Spinal cord (tissue), 10 donors: ENCODE results near the gene FTO. TPM values are rescaled to one million over a fixed set of nuclear protein-coding genes. Genes with fewer than 3 reads are reported as not detected.

ENCODE experiments used
- DNase-seq, 6 donors: peaks; one replicate each; pipeline versions ENCODE4 v3.0.0 to v3.0.0-alpha.2; 2013 to 2015; ENCODE audit warnings: low spot score in 6 of 6, low read depth in 4 of 6
- H3K27ac ChIP-seq: one replicate; pipeline ENCODE4 v1.5.1; 2013; ENCODE audit warnings: low read depth, low read length, control low read depth
- H3K27me3 ChIP-seq: one replicate; pipeline ENCODE4 v1.6.1; 2013; ENCODE audit warnings: low read length; ENCODE audit not compliant: control insufficient read depth, insufficient read depth
- H3K36me3 ChIP-seq: one replicate; pipeline ENCODE4 v1.6.1; 2013; ENCODE audit warnings: low read length; ENCODE audit not compliant: control insufficient read depth, insufficient read depth
- H3K4me1 ChIP-seq: one replicate; pipeline ENCODE4 v1.6.1; 2013; ENCODE audit warnings: low read length; ENCODE audit not compliant: control insufficient read depth, insufficient read depth
- H3K4me3 ChIP-seq: one replicate; pipeline ENCODE4 v1.5.1; 2013; ENCODE audit warnings: low read depth, low read length, control low read depth
- H3K9me3 ChIP-seq: one replicate; pipeline ENCODE4 v1.6.1; 2013; ENCODE audit warnings: low read length; ENCODE audit not compliant: control insufficient read depth, insufficient read depth
- WGBS: methylation state at CpG from one replicate; pipeline ENCODE4 v1.1.5; 2013; ENCODE audit warnings: missing lambda C conversion rate; ENCODE audit not compliant: insufficient coverage; 5-methylcytosine and 5-hydroxymethylcytosine counted together
- polyA plus RNA-seq, 2 donors: library from polyadenylated mRNA; unstranded; fragments of 120-200 nt; gene quantifications; one replicate each; pipeline ENCODE4 v1.2.1, GENCODE V29; 2013; ENCODE audit not compliant: insufficient read length in 2 of 2
- total RNA-seq, 2 donors: library from RNA; depleted of rRNA in 1 of 2; stranded (reverse); fragments of 120-200 nt in 1 of 2; fragments of >200 nt in 1 of 2; gene quantifications; one replicate each; pipeline versions ENCODE4 v1.2.3 to v1.2.4, GENCODE V29; 2013 to 2014
- donor health status: healthy.

Gene FTO
- total and polyA plus RNA-seq, 4 donors, result 129 to 183 (median 140) TPM

GRCh38 chr16:54128629-54129234 lies 424.8 kb downstream of the FTO start:
- H3K27ac ChIP-seq, result no peak overlapping the region
- no CpG with 5 or more reads among the region's 5 CpGs for WGBS
- no peak for DNase-seq
- no peaks in the 10 kb centered on the region for H3K4me1 ChIP-seq
- H3K36me3 ChIP-seq, result no peaks in the 10 kb centered on the region
- H3K4me3 ChIP-seq, result no peak overlapping the region
- H3K27me3 ChIP-seq, result no peaks in the 10 kb centered on the region
- no peaks in the 10 kb centered on the region for H3K9me3 ChIP-seq

- Histone ChIP-seq H3K36me3 (no peaks in the 10 kb centered on the region), H3K9me3 (no peaks in the 10 kb centered on the region), H3K4me1 (no peaks in the 10 kb centered on the region), H3K4me3 (no peak overlapping the region), H3K27me3 (no peaks in the 10 kb centered on the region), H3K27ac (no peak overlapping the region)
- no peak for DNase-seq
These were observed 425.9 kb downstream of the FTO start for GRCh38 chr16:54129810-54130209.

DNA sequence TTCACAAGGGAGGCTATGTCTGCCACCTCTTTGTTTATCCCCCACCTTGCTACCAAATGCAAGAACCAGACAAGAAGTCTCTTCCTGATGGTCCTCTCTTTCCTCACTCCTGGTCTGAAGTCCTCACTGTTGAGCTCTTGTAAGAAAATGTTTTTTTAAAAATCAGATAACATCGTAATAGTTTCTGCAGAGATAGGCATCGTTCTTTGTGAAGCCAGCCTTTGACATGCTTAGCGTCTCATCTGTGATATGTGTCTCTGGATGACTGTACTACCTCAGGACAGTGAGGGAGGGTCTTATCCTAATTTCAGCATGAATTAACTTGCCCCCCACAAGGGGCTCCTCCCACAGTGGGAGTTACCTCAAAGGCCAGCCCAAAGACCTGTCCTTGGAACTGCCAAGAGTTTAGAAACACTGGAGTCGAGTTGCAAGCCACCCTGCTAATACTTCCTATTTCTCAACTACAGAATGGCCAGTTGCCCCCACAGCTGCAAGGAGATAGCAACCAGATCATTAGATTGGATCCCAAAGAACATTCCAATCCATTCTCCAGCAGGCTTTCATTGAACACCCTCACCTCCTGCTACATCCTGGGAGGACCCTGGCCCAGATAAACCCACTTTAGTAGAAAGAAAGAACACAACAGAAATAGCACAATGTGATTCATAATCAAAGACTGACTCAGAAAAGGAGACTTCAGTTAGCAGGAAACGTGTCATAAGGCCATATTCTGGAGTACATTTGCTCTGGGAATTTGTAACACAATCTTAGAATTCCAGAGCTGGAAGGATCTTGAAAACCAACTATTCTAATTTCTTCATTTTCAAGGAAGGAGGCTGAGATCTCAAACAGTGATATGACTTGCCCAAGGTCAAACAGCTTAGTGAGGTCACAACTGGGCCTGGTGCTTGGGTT lies 431.7 kb downstream of the FTO start:
- WGBS, result 94% methylated on average over 4 of the region's 5 CpGs
- Histone ChIP-seq H3K27ac (no peak overlapping the region), H3K36me3 (no peaks in the 10 kb centered on the region), H3K4me3 (no peak overlapping the region), H3K4me1 (no peaks in the 10 kb centered on the region), H3K27me3 (peaks cover 2% of the 10 kb centered on the region), H3K9me3 (no peaks in the 10 kb centered on the region)
- no peak for DNase-seq

GRCh38 chr16:54136276-54136625 lies 432.3 kb downstream of the FTO start:
- H3K4me1 ChIP-seq, result no peaks in the 10 kb centered on the region
- no peaks in the 10 kb centered on the region for H3K9me3 ChIP-seq
- H3K27ac ChIP-seq, result no peak overlapping the region
- H3K4me3 ChIP-seq, result no peak overlapping the region
- WGBS, result 80% methylated on average over 2 of the region's 2 CpGs
- no peak for DNase-seq
- no peaks in the 10 kb centered on the region for H3K36me3 ChIP-seq
- peaks cover 2% of the 10 kb centered on the region for H3K27me3 ChIP-seq

- Histone ChIP-seq H3K27ac (no peak overlapping the region), H3K9me3 (no peaks in the 10 kb centered on the region), H3K4me1 (no peaks in the 10 kb centered on the region), H3K4me3 (no peak overlapping the region), H3K36me3 (no peaks in the 10 kb centered on the region), H3K27me3 (peaks cover 6% of the 10 kb centered on the region)
- WGBS, result 78% methylated on average over 3 of the region's 4 CpGs
- DNase-seq, result no peak
These were observed 436.3 kb downstream of the FTO start for GRCh38 chr16:54140057-54140787.

- Histone ChIP-seq H3K36me3 (no peaks in the 10 kb centered on the region), H3K4me3 (no peak overlapping the region), H3K27ac (no peak overlapping the region), H3K9me3 (no peaks in the 10 kb centered on the region), H3K27me3 (peaks cover 6% of the 10 kb centered on the region), H3K4me1 (no peaks in the 10 kb centered on the region)
- 90% methylated on average over 2 of the region's 4 CpGs for WGBS
- no peak for DNase-seq
These were observed 436.8 kb downstream of the FTO start for GRCh38 chr16:54140788-54141136.

- H3K9me3 ChIP-seq, result no peaks in the 10 kb centered on the region
- no peak for DNase-seq
- 95% methylated on average over 4 of the region's 4 CpGs for WGBS
- H3K4me1 ChIP-seq, result no peaks in the 10 kb centered on the region
- H3K27me3 ChIP-seq, result peaks cover 4% of the 10 kb centered on the region
- H3K27ac ChIP-seq, result no peak overlapping the region
- no peak overlapping the region for H3K4me3 ChIP-seq
- no peaks in the 10 kb centered on the region for H3K36me3 ChIP-seq
These were observed 438.8 kb downstream of the FTO start for GRCh38 chr16:54142787-54143186.

- WGBS, result 71% methylated on average over 4 of the region's 4 CpGs
These were observed 439.5 kb downstream of the FTO start for GRCh38 chr16:54143410-54143809.

GRCh38 chr16:54143934-54144571 lies 440.1 kb downstream of the FTO start:
- Histone ChIP-seq H3K9me3 (no peaks in the 10 kb centered on the region), H3K27me3 (peaks cover 4% of the 10 kb centered on the region), H3K36me3 (no peaks in the 10 kb centered on the region), H3K4me3 (no peak overlapping the region), H3K4me1 (no peaks in the 10 kb centered on the region), H3K27ac (no peak overlapping the region)
- DNase-seq, result no peak
- WGBS, result 29% methylated on average over 11 of the region's 13 CpGs

More at GRCh38 chr16:54143410-54143809, 439.5 kb downstream of the FTO start:
- Histone ChIP-seq H3K9me3 (no peaks in the 10 kb centered on the region), H3K4me3 (no peak overlapping the region), H3K36me3 (no peaks in the 10 kb centered on the region), H3K27ac (no peak overlapping the region), H3K4me1 (no peaks in the 10 kb centered on the region), H3K27me3 (peaks cover 4% of the 10 kb centered on the region)
- no peak for DNase-seq
